ENCODE measurements around the gene PPP1R17.

GRCh38 chr7:31747553-31747952, 60.5 kb downstream of the PPP1R17 start:
- TF ChIP-seq CTCF (IDR thresholded peaks at IDR 0.05) (no peak), HDAC2 (IDR thresholded peaks at IDR 0.05) (no peak), MAFK (IDR thresholded peaks at IDR 0.05; ENCODE audit: partially characterized antibody) (no peak), ZC3H11A (IDR thresholded peaks at IDR 0.05) (no peak), ZFP36 (IDR thresholded peaks at IDR 0.05; ENCODE audit: borderline replicate concordance, partially characterized antibody) (no peak), CBX2 (IDR thresholded peaks at IDR 0.05; ENCODE audit: borderline replicate concordance, low read depth) (no peak)
